ENCODE results near the gene DEPDC5.

Gene DEPDC5

DNA sequence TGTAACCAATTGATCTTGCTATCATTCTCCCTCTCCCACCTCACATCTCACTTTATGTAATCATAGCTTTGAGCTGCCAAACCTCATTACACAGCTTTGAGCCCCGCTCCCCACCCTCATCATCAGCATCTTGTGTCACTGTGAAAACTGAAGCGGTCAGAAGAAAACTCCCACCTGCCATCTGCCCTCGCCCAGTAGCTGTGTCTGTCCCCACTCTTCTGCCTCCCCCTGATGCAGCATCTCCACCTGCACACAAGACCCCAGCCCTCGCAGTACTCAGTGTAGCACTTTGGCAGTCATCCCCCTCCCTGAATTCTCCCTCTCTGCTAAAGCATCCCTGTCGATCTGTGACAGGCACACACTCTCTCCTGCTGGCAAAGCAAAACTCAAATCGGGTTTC, 130.2 kb downstream of the DEPDC5 start:
- H3K27me3 ChIP-seq (ENCODE audit: low read depth), result no peaks in the 10 kb centered on the region
- no peak for DNase-seq (ENCODE audit: low spot score in 2 of 2)
- no peak overlapping the region for H3K4me3 ChIP-seq
- in situ Hi-C loops (cut with MboI; ENCODE audit: low sequenced_read_pairs), result no loop called here
- H3K36me3 ChIP-seq (replicated peaks), result peaks cover 3% of the 10 kb centered on the region; the same call in 1 of the 2 replicates
- no peaks in the 10 kb centered on the region for H3K9me3 ChIP-seq
- no peaks in the 10 kb centered on the region for H3K4me1 ChIP-seq

DNA sequence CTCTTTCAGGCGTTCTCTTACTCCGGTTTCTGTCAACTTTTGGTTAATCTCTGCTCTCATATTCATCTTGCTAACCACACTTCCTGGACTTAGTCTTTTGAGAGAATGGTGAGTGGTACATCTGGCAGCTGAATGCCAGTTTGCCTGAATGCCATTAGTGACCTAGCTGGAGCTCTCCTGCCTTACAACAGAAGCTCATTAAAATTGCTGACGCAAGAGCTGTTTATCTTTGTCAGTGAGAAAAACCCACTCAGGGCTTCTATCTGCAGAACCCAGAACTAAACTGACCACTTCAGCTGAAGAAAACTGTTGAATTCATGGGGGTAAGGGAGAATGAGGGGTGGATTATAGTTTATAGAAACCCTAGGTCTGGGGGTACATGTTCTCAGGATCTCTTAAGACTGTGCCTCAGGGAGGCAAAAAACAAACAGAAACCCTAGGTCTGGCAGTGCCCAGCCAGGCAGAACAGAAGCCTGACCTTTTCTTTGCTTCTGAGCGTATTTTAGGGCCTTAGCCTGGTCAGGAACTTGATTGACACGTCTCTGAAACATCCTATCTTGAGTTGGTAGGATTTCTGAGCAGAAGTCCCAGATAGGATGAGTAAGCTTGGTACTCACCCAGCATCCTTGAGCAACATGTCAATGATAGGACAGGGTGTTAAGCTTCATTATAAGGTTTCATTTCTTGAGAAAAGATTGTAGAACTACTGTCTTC, 137.7 kb downstream of the DEPDC5 start:
- H3K4me1 ChIP-seq, result no peaks in the 10 kb centered on the region
- no peak overlapping the region for H3K4me3 ChIP-seq
- no peaks in the 10 kb centered on the region for H3K9me3 ChIP-seq
- DNase-seq (ENCODE audit: low spot score in 2 of 2), result no peak
- H3K36me3 ChIP-seq (replicated peaks), result peaks cover 3% of the 10 kb centered on the region; the same call in 1 of the 2 replicates
- H3K27me3 ChIP-seq (ENCODE audit: low read depth), result no peaks in the 10 kb centered on the region
- in situ Hi-C loops (cut with MboI; ENCODE audit: low sequenced_read_pairs), result no loop called here

DNA sequence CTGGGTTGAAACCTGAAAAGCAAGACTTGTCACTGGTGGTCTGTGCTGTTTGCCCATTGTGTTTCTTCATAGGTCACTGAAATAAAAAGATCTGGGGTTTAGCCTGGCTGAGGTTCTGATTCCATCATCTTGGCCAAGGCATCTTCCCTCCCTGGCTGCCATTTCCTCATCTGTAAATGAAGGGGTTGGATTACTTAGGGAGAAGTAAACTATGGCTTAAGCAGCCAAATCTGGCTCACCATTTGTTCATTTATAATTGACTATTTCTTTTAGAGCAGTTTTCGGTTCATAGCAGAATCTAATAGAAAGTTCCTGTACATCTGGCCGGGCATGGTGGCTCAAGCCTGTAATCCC, 138.2 kb downstream of the DEPDC5 start:
- in situ Hi-C loops (cut with MboI; ENCODE audit: low sequenced_read_pairs), result no loop called here
- Histone ChIP-seq H3K36me3 (replicated peaks) (peaks cover 3% of the 10 kb centered on the region; the same call in 1 of the 2 replicates), H3K27me3 (ENCODE audit: low read depth) (no peaks in the 10 kb centered on the region), H3K4me3 (no peak overlapping the region), H3K9me3 (no peaks in the 10 kb centered on the region), H3K4me1 (no peaks in the 10 kb centered on the region)
- DNase-seq (ENCODE audit: low spot score in 2 of 2), result no peak

DNA sequence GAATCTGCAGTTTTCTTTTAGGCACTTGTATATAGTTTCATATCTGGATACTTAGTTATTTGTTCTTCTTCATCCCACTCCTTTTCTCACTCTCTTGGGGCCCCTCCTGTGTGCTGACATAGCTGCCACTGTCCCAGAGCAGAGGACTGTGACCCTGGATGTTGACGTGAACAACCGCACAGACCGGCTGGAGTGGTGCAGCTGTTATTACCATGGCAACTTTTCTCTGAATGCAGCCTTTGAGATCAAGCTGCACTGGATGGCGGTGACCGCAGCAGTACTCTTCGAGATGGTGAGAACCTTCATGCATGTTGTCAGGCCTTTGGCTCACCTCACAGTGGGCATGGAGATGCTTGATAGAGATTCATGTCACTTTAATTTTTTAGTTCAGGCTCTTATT, 139.6 kb downstream of the DEPDC5 start:
- no peak for DNase-seq (ENCODE audit: low spot score in 2 of 2)
- peaks cover 3% of the 10 kb centered on the region; the same call in 1 of the 2 replicates for H3K36me3 ChIP-seq (replicated peaks)
- H3K4me3 ChIP-seq, result no peak overlapping the region
- H3K9me3 ChIP-seq, result no peaks in the 10 kb centered on the region
- H3K27me3 ChIP-seq (ENCODE audit: low read depth), result no peaks in the 10 kb centered on the region
- in situ Hi-C loops (cut with MboI; ENCODE audit: low sequenced_read_pairs), result no loop called here
- no peaks in the 10 kb centered on the region for H3K4me1 ChIP-seq

DNA sequence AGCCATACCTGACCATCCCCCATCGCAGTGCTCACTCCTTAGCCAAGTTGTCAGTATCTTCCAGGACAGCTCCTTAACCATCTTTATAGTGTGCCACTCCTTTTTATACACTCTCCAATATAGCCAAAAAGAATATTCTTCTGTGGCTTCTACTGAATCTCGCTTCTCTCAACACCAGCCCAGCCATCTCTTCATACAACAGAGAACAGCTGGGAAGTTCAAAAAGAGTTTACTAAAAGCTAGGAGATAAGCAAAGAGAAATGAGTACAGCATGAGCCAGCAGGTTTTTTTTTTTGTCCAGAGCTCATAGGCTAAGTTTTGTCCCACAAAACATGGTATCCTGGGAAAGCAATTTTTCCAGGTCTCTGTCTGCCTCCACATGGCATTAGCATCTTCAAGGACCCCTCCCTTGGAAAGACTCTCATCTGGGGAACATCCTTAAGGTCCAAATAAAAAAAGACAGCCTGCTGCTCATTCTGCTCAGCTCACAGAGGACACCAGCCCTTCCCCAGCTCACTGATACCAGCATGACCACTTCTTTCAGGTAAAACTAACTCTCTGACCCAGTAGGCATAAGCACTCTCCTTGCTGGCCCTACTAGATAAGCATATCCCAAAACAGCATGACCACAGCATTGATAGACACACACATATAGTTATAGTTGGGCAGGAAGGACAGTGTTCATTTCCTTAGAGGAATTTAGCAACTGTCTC, 141.7 kb downstream of the DEPDC5 start:
- Histone ChIP-seq H3K4me1 (no peaks in the 10 kb centered on the region), H3K27me3 (ENCODE audit: low read depth) (no peaks in the 10 kb centered on the region), H3K36me3 (replicated peaks) (peaks cover 3% of the 10 kb centered on the region; the same call in 1 of the 2 replicates), H3K4me3 (no peak overlapping the region), H3K9me3 (no peaks in the 10 kb centered on the region)
- DNase-seq (ENCODE audit: low spot score in 2 of 2), result no peak
- in situ Hi-C loops (cut with MboI; ENCODE audit: low sequenced_read_pairs), result no loop called here

DNA sequence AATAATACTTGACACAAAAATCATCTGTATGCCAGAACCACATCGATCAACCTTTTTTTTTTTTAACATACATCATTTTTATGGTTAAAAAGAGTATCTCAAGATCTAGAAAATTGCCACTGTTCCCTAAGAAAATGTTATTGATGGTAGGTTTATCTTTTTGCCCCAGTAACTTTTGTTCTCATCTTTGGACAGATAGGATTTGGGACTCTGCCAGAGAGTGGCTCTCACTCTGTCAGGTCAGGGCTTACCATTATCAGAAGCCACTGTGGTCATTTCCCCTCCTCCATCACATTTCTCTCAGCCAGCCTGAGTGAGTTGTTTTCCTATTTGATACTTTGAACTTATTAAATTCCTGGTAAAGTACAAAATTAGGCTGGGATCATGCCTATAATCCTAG, 142.7 kb downstream of the DEPDC5 start:
- no peaks in the 10 kb centered on the region for H3K9me3 ChIP-seq
- H3K36me3 ChIP-seq (replicated peaks), result peaks cover 3% of the 10 kb centered on the region; the same call in 1 of the 2 replicates
- H3K4me1 ChIP-seq, result no peaks in the 10 kb centered on the region
- DNase-seq (ENCODE audit: low spot score in 2 of 2), result no peak
- H3K27me3 ChIP-seq (ENCODE audit: low read depth), result no peaks in the 10 kb centered on the region
- H3K4me3 ChIP-seq, result no peak overlapping the region
- in situ Hi-C loops (cut with MboI; ENCODE audit: low sequenced_read_pairs), result no loop called here

DNA sequence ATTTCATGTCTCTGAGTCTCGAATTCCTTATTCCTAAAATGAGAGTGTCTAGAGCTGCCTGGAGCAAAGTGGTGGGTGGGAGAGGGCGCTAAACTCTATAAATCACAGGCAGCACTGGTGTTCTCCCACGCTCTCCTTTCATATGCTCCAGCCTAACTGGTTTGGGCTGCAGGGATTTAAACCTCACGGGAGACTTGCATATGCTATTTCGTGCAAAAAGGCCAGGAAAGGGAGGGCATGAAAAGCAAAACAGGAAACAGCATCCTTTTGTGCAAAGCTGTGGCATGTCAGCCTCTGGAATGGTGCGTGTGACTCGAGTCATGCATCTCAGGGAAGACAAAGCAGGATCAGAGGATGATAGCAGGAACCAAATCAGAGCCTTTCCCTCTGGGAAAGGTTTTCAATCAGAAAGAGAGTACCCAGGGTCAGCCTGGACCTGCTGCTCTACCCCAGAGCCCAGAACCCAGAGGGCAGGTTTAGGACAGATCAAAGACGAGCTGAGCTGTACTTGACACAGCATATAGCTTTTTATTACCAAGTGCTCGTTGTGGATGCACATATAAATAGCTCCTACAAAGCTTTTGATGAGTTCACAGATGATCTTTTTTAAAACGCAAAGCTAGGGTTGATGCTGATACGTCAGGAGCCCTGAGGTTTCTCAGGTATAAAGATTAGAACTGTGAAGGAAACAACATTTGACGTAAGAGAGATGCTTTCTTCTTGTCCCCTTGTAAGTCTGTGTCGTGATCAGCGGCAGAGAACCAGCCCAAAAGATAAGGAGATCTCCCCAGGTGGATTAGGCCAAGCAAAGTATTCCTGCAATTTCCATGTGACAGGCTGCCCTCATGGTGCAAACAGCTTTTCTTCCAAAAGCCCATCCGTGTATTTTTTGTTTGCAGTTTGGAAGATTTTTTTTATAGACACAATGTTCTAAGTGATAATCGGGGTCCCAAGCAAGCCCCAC, 144.3 kb downstream of the DEPDC5 start:
- Histone ChIP-seq H3K4me1 (no peaks in the 10 kb centered on the region), H3K27me3 (ENCODE audit: low read depth) (no peaks in the 10 kb centered on the region), H3K9me3 (no peaks in the 10 kb centered on the region), H3K4me3 (no peak overlapping the region), H3K36me3 (replicated peaks) (peaks cover 3% of the 10 kb centered on the region; the same call in 1 of the 2 replicates)
- in situ Hi-C loops (cut with MboI; ENCODE audit: low sequenced_read_pairs), result no loop called here
- no peak for DNase-seq (ENCODE audit: low spot score in 2 of 2)

DNA sequence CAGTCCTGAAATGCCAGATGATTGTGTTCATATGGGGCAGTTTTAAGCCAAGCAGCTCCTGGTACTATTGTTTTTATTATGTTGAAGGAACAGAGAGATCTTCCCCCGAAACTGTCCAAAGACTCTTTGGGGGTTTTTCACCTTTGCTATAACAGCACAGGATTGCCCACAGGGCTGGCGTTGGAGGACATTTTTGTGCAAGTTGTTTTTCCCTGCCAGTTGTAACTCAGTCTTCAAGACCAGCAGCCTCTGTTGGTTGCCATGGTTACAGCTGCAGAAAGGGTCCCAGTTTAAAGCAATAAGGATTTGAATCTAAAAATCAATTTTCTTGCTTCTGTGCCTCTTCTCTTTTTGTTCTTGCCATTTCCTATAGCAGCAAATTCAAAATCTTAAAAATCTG, 145.1 kb downstream of the DEPDC5 start:
- no peaks in the 10 kb centered on the region for H3K4me1 ChIP-seq
- H3K36me3 ChIP-seq (replicated peaks), result peaks cover 2% of the 10 kb centered on the region; the same call in 1 of the 2 replicates
- no peak overlapping the region for H3K4me3 ChIP-seq
- no peaks in the 10 kb centered on the region for H3K27me3 ChIP-seq (ENCODE audit: low read depth)
- no peaks in the 10 kb centered on the region for H3K9me3 ChIP-seq
- no peak for DNase-seq (ENCODE audit: low spot score in 2 of 2)
- in situ Hi-C loops (cut with MboI; ENCODE audit: low sequenced_read_pairs), result no loop called here

DNA sequence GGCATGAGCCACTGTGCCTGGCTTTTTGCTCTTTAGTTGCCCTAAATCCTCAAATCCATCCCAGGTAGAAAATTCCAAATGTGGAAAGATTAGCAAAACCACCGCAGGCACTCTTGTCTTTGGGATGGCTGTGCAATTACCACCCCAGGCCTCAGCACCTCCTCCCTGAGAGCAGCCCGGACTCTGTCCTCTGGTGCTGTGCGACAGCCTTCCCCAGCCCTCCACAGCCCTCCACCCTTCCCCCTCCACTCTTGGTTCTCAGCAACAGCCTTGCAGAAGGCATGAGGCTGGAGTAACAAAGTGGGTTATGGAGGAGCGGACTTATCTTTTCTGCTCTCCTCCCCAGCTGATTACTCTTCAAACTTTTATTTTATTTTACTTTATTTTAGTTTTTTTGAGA, 145.8 kb downstream of the DEPDC5 start:
- Histone ChIP-seq H3K9me3 (no peaks in the 10 kb centered on the region), H3K36me3 (replicated peaks) (no peaks in the 10 kb centered on the region; the same call in 1 of the 2 replicates), H3K27me3 (ENCODE audit: low read depth) (no peaks in the 10 kb centered on the region), H3K4me1 (no peaks in the 10 kb centered on the region), H3K4me3 (no peak overlapping the region)
- no peak for DNase-seq (ENCODE audit: low spot score in 2 of 2)
- in situ Hi-C loops (cut with MboI; ENCODE audit: low sequenced_read_pairs), result no loop called here

DNA sequence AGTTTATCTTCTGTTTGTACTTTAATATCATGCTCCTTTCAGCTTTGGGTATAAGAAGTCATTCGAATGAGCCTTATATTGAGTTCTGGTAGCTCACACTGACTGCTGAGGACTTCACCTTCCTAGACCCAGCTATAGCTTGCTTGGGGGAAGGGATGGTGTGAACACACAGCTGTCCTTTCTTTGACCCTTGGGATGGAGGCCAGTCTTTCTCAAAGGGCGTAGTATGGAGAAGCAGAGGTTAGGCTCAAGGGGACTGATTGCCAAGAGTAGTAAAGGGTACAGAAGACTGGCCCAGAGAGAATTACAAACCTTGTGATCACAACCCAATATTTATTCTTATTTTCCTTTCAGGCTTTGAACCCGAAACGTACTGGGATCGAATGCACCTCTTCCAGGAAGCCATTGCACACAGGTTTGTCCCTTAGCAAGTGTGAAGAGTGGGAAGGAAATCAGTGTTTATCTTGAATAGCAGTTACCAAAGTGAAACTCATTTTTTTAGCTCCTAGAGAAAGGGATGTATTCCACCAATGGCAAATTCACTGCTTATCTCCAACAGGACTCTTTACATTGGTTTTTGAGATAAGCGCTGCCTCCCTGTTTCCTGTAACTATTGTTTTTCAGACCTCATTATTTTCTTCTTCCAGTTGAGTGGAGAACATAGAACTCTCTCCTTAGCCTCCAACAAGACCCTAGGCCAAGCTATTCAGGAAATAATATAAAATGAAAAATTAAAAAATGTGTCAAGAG, 147.7 kb downstream of the DEPDC5 start:
- Histone ChIP-seq H3K9me3 (no peaks in the 10 kb centered on the region), H3K36me3 (replicated peaks) (peaks cover 3% of the 10 kb centered on the region; the same call in 1 of the 2 replicates), H3K4me1 (no peaks in the 10 kb centered on the region), H3K27me3 (ENCODE audit: low read depth) (no peaks in the 10 kb centered on the region), H3K4me3 (no peak overlapping the region)
- DNase-seq (ENCODE audit: low spot score in 2 of 2), result no peak
- in situ Hi-C loops (cut with MboI; ENCODE audit: low sequenced_read_pairs), result no loop called here

DNA sequence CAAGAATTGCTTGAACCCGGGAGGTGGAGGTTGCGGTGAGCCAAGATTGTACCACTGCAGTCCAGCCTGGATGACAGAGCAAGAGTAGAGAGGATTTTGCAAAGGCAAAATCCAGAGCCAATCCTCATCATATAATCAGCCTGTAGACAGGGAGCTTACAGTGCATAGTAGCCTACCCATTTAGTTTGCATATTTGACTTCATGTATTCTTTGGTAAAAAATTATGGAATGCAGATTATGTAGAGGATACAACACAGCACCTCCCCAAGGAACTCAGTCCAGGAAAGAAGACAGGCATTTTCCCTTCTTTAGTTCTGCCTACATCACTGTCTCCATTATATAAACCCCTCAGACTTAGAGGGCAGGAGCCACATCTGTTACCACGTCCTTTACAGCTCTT, 150.8 kb downstream of the DEPDC5 start:
- in situ Hi-C loops (cut with MboI; ENCODE audit: low sequenced_read_pairs), result no loop called here
- no peaks in the 10 kb centered on the region for H3K27me3 ChIP-seq (ENCODE audit: low read depth)
- no peak for DNase-seq (ENCODE audit: low spot score in 2 of 2)
- H3K9me3 ChIP-seq, result no peaks in the 10 kb centered on the region
- no peaks in the 10 kb centered on the region for H3K4me1 ChIP-seq
- H3K4me3 ChIP-seq, result no peak overlapping the region
- peaks cover 3% of the 10 kb centered on the region; the same call in 1 of the 2 replicates for H3K36me3 ChIP-seq (replicated peaks)

DNA sequence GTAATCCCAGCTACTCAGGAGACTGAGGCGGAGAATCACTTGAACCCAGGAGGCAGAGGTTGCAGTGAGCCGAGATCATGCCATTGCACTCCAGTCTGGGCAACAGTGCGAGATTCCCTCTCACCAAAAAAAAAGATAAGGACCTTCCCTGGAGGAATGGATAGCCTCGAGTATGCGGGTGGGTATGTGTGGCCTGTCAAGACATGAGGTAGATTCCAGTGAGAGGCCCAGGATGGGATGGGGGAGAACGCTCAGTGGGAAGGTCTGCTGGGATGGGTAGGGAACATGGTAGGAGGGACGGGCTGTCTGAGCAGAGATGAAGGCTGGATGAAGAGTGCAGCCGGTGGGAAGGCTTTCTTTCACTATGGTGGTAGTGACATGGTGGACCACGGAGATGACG, 151.5 kb downstream of the DEPDC5 start:
- Histone ChIP-seq H3K27me3 (ENCODE audit: low read depth) (no peaks in the 10 kb centered on the region), H3K4me1 (no peaks in the 10 kb centered on the region), H3K9me3 (no peaks in the 10 kb centered on the region), H3K36me3 (replicated peaks) (peaks cover 3% of the 10 kb centered on the region; the same call in 1 of the 2 replicates), H3K4me3 (no peak overlapping the region)
- in situ Hi-C loops (cut with MboI; ENCODE audit: low sequenced_read_pairs), result no loop called here
- no peak for DNase-seq (ENCODE audit: low spot score in 2 of 2)

DNA sequence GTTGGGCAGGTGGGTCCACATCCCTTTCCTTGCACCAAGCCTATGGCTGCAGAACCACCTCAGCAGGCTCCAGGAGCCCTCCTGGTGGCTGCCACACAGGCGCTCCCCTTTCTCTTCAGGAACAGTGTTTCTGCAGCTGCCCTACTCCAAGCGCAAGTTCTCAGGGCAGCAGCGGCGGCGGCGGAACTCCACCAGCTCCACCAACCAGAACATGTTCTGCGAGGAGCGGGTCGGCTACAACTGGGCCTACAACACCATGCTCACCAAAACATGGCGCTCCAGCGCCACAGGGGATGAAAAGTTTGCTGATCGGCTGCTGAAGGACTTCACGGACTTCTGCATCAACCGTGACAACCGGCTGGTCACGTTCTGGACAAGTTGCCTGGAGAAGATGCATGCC, 152.3 kb downstream of the DEPDC5 start:
- peaks cover 3% of the 10 kb centered on the region; the same call in 1 of the 2 replicates for H3K36me3 ChIP-seq (replicated peaks)
- in situ Hi-C loops (cut with MboI; ENCODE audit: low sequenced_read_pairs), result no loop called here

More for the DNA sequence above, 152.3 kb downstream of the DEPDC5 start:
- Histone ChIP-seq H3K4me3 (no peak overlapping the region), H3K4me1 (no peaks in the 10 kb centered on the region), H3K9me3 (no peaks in the 10 kb centered on the region), H3K27me3 (ENCODE audit: low read depth) (no peaks in the 10 kb centered on the region)
- no peak for DNase-seq (ENCODE audit: low spot score in 2 of 2)
